Stimulated activated CD8-positive, alpha-beta memory T cell treated with anti-CD3 and anti-CD28 coated beads, Interleukin-12 subunit alpha, Interleukin-12 subunit beta, amount 100 ng/mL, for 4 hours (primary cell): ENCODE measurements around the gene CCNC.
A peak's percentile ranks its signal among the peaks of the same experiment; 100 is the strongest.

Source experiments
- DNase-seq: peaks from one replicate; pipeline ENCODE4 v3.0.0-alpha.2; 2020; ENCODE audit warnings: low read depth

Gene CCNC, protein sequence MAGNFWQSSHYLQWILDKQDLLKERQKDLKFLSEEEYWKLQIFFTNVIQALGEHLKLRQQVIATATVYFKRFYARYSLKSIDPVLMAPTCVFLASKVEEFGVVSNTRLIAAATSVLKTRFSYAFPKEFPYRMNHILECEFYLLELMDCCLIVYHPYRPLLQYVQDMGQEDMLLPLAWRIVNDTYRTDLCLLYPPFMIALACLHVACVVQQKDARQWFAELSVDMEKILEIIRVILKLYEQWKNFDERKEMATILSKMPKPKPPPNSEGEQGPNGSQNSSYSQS

DNA sequence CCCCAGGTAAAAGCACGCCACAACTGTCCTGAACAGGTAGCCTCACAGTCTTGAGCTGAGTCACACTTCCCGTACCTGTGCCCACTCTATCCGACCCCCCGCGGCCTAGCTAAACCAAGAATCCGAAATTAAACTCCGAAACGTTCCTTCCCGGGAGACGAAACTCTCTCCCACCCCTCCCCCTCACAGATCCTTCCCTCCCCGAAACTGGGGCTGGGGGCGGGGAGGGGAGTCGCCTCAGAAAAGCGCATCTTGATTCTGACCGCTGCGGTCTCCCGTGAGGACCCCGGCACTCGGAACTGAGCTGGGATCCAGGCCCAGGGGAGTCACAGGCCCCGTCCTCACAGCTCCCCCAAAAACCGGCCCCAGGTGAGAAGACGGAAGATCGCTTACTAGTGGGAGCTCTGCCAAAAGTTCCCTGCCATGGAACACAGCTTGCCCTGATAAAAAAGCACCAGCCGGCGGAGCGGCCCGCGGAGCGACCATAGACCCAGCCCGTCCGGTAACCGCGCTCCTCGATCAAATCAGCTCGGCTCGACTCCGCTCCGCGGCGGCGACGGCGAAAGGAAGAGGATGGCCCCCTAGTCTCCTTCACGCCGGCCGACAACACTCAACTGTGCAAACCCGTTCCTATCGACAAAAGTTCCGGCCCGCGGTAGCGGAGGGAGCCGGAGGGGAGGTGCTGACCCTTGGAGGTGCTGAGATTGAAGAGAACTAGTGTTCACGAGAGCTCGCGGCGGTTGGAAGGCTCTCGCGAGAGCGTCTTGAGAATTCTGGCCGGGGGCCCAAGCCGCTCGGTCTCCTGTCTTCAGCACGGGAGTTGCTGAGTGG lies at the start of gene CCNC:
Gene CCNC, minus strand, starts transcription at position 558 of the 831 bp plus-strand sequence. Its CDS starts 133 bp downstream, at position 425.
- peak; percentile 79 for DNase-seq

- DNase-seq = no peak
These were observed 48.7 kb upstream of the CCNC start for GRCh38 chr6:99617131-99617530.

GRCh38 chr6:99614430-99615186 lies 46.1 kb upstream of the CCNC start:
- no peak for DNase-seq

- DNase-seq = no peak
These were observed 45.4 kb upstream of the CCNC start for GRCh38 chr6:99613705-99614429.

DNA sequence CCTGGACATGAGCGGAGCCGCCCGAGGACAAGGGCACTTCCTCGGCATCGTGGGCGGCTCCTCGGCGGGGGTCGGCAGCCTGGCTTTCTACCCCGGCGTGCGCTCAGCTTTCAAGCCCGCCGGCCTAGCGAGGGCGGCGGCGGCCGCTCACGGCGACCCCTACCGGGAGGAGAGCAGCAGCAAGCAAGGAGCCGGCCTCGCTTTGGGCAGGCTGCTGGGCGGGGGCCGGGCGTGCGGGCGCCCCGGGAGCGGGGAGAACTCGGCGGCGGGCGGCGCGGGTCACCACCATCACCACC lies 44.9 kb upstream of the CCNC start:
- DNase-seq = no peak

DNA sequence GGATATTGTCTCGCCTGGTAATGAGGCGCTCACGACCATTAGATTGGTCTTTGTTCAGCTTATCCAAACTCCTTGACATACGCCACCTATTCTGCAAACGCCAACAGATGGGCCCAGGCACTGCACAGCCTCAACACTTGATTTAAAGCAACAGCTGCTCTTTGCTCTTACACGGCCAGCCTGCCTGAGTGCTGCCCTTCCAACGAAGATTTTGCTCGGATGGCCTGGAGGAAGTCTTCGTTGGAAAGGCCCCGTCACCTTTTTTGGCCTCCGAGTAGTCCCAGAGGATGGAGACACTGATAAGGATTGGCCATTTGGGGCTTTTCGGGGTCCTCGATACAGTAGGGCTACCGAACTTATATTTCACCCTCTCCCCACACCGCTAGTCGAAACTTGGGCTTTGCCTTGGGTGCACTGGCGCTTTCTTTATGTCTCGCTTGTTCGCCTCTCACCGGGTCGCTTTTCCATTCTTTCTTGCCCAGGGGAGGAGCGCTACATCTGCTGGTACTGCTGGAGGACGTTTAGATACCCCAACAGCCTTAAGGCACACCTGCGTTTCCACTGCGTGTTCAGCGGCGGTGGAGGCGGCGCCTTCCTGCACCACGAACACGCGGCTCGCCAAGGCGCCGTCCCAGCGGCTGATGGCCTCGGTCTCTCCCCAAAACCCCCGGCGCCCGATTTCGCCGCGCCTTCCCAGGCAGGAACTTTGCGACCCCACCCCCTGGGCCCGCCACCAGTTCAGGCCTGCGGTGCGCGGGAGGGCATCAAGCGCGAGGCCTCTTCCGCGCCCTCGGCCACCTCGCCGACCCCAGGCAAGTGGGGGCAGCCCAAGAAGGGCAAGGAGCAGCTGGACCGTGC lies 44.3 kb upstream of the CCNC start:
- no peak for DNase-seq

DNA sequence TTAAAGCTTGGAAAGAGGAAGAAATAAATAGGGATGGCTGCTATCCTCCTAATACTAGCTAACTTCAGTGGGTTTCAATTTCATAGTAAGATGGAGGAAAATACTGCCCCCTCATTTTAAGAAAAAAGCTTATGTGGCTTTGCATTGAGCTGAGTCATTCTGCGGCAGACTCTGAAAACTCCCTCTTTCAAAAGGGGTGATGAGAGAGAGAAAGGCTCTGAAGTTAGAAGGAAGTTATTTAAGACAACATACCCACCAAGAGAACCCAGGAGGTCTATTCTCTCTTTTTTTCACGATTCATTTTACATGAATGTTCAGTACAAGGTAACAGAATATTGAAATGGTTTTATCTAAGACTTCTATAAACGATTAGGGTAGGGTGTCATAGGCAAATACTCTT lies 42.7 kb upstream of the CCNC start:
- DNase-seq = no peak

DNA sequence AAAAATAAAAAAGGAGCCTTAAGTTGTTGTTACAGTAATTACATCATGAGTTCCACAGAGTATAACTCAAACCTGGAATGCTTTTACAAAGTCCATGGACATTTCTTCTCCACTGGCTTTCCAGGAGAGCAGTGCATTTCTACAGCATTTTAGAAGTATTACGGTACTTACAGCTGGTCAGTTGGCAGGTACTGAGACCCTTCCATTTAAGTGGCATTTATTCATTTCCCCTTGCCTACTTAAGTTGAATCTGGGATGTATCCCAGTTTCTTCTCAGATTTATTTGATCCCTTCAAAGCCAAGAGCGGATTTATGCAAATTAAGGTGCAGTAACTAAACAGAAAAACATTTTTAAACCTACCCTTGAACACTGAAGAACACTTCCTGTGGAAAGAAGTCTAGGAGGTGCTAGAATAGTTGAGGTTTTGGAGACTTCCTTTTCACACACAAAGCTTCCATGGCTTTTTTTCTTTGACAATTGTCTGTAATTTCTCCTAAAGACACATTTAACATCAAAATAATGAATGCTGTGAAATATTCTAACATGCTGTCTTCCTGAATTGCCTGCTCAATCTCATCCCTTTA lies 41.5 kb upstream of the CCNC start:
- no peak for DNase-seq

DNA sequence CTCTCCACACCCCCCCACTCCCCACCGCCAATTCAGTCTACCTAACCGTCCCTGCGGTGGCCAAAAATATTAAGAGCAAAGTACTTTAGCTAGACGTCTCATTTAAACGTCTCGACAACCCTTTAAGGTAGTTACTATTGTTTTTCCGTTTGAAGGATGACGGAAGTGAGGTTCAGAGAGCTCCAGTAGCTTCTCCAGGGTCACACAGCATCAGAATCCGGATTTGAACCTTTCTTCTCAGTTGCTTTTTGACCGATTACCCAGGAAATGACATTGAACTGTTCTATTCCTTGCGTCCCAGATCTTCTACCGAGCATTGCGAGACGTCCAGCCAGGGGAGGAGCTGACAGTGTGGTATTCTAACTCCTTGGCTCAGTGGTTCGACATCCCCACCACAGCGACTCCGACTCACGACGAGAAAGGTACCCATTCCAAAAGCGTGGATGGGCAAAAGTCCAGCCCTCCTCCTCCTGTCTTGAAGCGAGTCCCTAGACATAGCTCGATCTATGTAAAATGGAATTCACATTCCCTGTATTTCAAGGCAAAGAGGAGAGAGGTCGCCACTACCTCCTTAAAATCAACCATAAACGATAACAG lies 40.5 kb upstream of the CCNC start:
- no peak for DNase-seq

- DNase-seq = no peak
These were observed 39.8 kb upstream of the CCNC start for GRCh38 chr6:99608059-99608885.

- no peak for DNase-seq
These were observed 39.1 kb upstream of the CCNC start for GRCh38 chr6:99607416-99608036.

DNA sequence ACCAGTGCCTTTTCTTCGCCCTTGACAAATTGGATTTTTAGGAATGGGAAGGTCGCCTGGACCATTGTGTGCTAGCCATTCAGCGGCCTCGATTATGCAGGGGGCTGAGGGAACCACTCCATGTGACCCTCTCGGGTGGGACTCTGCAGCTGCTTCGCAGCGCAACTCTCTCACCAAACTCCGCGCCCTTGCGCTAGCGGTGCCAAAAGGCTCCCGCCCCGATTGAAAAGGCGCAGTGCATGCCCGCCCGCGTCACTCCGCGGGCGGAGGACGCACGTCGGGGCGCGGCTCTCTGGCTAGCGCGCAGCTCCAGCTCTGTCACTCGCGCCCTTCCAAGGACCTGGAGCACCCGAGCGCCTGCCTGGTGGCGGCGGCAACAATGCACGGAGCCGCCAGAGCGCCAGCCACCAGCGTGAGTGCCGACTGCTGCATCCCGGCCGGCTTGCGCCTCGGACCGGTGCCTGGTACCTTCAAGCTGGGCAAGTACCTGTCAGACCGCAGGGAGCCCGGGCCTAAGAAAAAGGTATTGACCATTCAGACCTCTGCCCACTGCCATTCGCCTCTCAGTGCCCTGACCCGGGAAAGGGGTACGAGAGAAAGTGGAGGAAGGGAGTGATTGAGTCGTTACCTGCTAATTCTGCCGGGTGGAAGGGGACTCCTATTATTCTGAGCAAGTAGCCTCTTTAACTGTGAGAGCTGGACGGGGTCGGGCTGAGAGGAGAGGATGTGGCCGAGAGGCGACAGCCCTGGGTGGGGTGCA lies 38.4 kb upstream of the CCNC start, which contains the start of gene PRDM13:
Gene PRDM13, plus strand, starts transcription at position 178 of the 760 bp plus-strand sequence. Its CDS starts 202 bp downstream, at position 380.
- DNase-seq = no peak

DNA sequence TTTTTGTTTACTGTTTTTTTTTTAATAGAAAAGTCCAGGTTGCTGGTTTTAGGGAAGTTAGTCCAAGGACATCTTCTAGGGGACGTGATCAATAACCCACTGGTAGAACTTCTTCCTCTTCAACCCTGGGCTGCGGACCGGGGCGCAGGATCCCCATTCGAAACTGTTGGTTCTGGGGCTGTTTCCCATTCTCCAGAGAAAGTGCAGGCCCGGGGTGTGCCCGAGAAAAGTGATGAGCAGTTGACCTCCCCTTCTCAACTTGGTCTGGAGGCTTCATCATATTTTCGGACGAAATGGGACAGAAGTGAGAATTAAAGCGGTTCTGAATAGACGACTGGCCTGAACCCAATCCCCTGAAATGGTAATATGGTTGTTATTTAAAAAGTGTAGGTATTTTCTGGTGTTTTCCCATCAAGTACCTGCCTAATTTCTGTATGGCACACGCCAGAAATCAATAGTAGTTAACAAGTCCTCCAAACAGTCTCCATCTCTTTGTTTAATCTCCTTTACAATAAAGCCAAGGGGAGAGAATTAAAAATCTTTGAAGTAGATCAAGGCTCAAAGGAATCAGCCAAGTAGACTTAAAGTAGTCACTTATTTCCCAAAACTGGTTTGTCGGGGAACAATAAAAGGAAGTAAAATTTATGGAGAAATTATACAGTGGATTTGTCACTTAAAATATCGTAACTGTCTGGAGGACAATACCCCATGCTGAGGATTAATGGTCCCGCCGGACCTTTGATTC lies 37.6 kb upstream of the CCNC start:
- no peak for DNase-seq

GRCh38 chr6:99605074-99605734 lies 36.7 kb upstream of the CCNC start:
- no peak for DNase-seq

DNA sequence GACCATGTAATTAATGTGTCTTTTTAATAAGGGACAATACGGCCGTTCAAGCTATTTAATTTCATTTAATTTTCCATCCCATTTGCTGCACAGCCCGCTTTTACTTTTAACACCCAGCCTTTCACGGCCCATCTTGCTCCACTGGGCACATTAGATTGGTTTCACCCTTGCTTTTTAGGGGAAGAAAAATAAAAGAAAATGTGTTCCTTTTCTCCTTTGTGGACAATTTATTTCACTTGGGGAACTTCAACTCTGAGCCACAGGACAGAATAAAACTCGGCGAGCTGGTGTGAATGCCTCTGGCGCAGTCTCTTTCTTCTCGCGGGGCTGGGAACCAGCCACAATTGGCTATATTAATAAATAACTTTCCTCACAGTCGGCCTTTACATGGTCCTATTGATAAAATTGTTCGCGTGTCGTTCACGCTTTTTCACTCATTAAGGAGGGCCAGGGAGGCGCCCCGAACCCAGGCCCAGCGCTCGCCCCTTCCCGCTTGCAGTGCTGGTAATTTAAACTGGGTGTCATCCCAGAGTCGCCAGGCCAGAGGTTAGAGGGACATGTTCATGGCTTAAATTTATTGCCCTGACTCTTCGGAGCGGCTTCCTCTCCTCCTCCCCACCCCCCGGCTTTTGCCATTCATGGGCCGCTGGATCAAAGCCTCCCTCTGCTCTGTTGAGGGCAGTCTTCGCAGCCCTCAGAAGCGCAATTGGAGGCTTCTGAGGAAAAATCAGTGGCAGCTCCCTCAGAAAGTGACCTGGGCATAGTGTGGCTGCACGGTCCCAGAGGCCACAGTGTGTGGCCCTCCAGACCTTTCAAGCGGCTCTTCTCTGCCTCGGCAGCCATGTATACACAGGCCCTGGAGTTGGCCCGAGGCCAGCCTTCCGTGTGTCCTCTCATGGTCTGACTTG lies 36.0 kb upstream of the CCNC start:
- DNase-seq = no peak
